Measurements from ENCODE around the gene SLC25A36.

DNA sequence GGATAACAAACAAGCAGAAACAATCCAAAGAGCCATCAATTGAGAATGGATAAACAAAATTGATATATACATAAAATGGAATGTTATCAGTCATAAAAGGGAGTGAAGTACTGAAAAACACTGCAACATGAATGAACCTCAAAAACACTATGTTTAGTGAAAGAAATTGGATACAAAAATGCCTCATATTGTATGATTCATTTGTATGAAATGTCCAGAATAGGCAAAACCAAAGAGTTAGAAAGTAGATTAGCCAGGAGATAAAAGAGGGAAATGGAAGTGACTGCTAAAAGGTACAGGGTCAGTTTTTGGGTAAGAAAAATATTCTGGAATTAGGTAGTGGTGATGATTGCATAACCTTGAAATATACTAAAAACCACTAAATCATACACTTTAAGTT is 9.8 kb upstream of the SLC25A36 start:
- TF ChIP-seq POLR2AphosphoS5 (IDR thresholded peaks at IDR 0.05; ENCODE audit: low read depth, low read length): no peak
- TF ChIP-seq, protein P1, sequence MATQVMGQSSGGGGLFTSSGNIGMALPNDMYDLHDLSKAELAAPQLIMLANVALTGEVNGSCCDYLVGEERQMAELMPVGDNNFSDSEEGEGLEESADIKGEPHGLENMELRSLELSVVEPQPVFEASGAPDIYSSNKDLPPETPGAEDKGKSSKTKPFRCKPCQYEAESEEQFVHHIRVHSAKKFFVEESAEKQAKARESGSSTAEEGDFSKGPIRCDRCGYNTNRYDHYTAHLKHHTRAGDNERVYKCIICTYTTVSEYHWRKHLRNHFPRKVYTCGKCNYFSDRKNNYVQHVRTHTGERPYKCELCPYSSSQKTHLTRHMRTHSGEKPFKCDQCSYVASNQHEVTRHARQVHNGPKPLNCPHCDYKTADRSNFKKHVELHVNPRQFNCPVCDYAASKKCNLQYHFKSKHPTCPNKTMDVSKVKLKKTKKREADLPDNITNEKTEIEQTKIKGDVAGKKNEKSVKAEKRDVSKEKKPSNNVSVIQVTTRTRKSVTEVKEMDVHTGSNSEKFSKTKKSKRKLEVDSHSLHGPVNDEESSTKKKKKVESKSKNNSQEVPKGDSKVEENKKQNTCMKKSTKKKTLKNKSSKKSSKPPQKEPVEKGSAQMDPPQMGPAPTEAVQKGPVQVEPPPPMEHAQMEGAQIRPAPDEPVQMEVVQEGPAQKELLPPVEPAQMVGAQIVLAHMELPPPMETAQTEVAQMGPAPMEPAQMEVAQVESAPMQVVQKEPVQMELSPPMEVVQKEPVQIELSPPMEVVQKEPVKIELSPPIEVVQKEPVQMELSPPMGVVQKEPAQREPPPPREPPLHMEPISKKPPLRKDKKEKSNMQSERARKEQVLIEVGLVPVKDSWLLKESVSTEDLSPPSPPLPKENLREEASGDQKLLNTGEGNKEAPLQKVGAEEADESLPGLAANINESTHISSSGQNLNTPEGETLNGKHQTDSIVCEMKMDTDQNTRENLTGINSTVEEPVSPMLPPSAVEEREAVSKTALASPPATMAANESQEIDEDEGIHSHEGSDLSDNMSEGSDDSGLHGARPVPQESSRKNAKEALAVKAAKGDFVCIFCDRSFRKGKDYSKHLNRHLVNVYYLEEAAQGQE (IDR thresholded peaks at IDR 0.05; ENCODE audit: insufficient read depth in 1 of 2, low read depth in 2 of 2, low read length in 2 of 2): no peak

All from PFSK-1 (cell line).